HepG2 (cell line): ENCODE data around the gene FAM181A. TPM values are rescaled to one million over a fixed set of nuclear protein-coding genes. Genes with fewer than 3 reads are reported as not detected.

Experiments
- EED ChIP-seq: sonication (generic); formaldehyde crosslinking; IDR thresholded peaks from 2 replicates; pipeline ENCODE4 v1.5.0; 2020; ENCODE audit warnings: mild to moderate bottlenecking, missing genetic modification reagents
- GTF2F1 ChIP-seq: fragments of 150-350 bp; IDR thresholded peaks from 2 replicates; pipeline ENCODE4 v1.6.1; 2014; ENCODE audit warnings: low read length
- KDM3A ChIP-seq: IDR thresholded peaks from 2 replicates; pipeline ENCODE4 v1.6.1; 2018; ENCODE audit warnings: low read depth, missing compliant biosample characterization
- KLF13 ChIP-seq: sonication (generic); formaldehyde crosslinking; IDR thresholded peaks from 2 replicates; pipeline ENCODE4 v1.4.0; 2020; ENCODE audit warnings: mild to moderate bottlenecking, missing genetic modification reagents
- MAZ ChIP-seq, 2 experiments: sonication (generic) in 1 of 2; formaldehyde crosslinking in 1 of 2; IDR thresholded peaks; 2 replicates each; pipeline versions ENCODE4 v1.5.0 to v1.6.1; 2012 to 2020; ENCODE audit warnings: low read depth in 2 of 2, mild to moderate bottlenecking in 2 of 2, borderline replicate concordance in 1 of 2, improper control_type of control experiment in 1 of 2, low read length in 1 of 2, missing genetic modification reagents in 1 of 2, moderate library complexity in 1 of 2
- MTA1 ChIP-seq: sonication (generic); formaldehyde crosslinking; IDR thresholded peaks from 2 replicates; pipeline ENCODE4 v1.4.0; 2020; ENCODE audit warnings: missing genetic modification reagents, mild to moderate bottlenecking, borderline replicate concordance
- NFKBIZ ChIP-seq: IDR thresholded peaks from 2 replicates; pipeline ENCODE4 v1.6.1; 2018; ENCODE audit warnings: missing genetic modification reagents, missing compliant biosample characterization
- NFRKB ChIP-seq: fragments of 450-650 bp; IDR thresholded peaks from 2 replicates; pipeline ENCODE4 v1.6.1; 2017
- NONO ChIP-seq, 2 experiments: fragments of 450-650 bp in 1 of 2; sonication (generic) in 1 of 2; formaldehyde crosslinking in 1 of 2; IDR thresholded peaks in 1 of 2; conservative IDR thresholded peaks in 1 of 2; 2 replicates each; pipeline versions ENCODE4 v1.6.1 to v1.8.0; 2017 to 2022; ENCODE audit warnings: mild to moderate bottlenecking in 1 of 2, missing genetic modification reagents in 1 of 2, moderate library complexity in 1 of 2
- PHF21A ChIP-seq: sonication (generic); formaldehyde crosslinking; IDR thresholded peaks from 2 replicates; pipeline ENCODE4 v1.5.0; 2020; ENCODE audit warnings: mild to moderate bottlenecking, missing genetic modification reagents
- RNF2 ChIP-seq: fragments of 450-650 bp; conservative IDR thresholded peaks from 2 replicates; pipeline ENCODE4 v1.6.1; 2016; ENCODE audit warnings: low read depth
- TBL1XR1 ChIP-seq: fragments of 150-350 bp; IDR thresholded peaks from 2 replicates; pipeline ENCODE4 v1.6.1; 2014; ENCODE audit warnings: borderline replicate concordance, low read length; ENCODE audit not compliant: partially characterized antibody
- ZNF343 ChIP-seq: sonication (generic); formaldehyde crosslinking; IDR thresholded peaks from 2 replicates; pipeline ENCODE4 v1.4.0; 2020; ENCODE audit warnings: mild to moderate bottlenecking, missing genetic modification reagents
- ZNF576 ChIP-seq: sonication (generic); formaldehyde crosslinking; IDR thresholded peaks from 2 replicates; pipeline ENCODE4 v1.4.0; 2020; ENCODE audit warnings: mild to moderate bottlenecking, missing genetic modification reagents
- ZNF737 ChIP-seq: sonication (generic); formaldehyde crosslinking; IDR thresholded peaks from 2 replicates; pipeline ENCODE4 v1.5.0; 2020; ENCODE audit warnings: missing genetic modification reagents, mild to moderate bottlenecking, borderline replicate concordance
- ZNF780A ChIP-seq: sonication (generic); formaldehyde crosslinking; IDR thresholded peaks from 2 replicates; pipeline ENCODE4 v1.8.0; 2022; ENCODE audit warnings: mild to moderate bottlenecking, missing genetic modification reagents, moderate library complexity
- ZNF83 ChIP-seq: sonication (generic); formaldehyde crosslinking; IDR thresholded peaks from 2 replicates; pipeline ENCODE4 v1.4.0; 2020; ENCODE audit warnings: missing genetic modification reagents, mild to moderate bottlenecking, borderline replicate concordance
- ZSCAN22 ChIP-seq: sonication (generic); formaldehyde crosslinking; IDR thresholded peaks from 2 replicates; pipeline ENCODE4 v1.4.0; 2020; ENCODE audit warnings: mild to moderate bottlenecking, missing genetic modification reagents
- polyA plus RNA-seq, 8 experiments: library from polyadenylated mRNA; depleted of rRNA in 3 of 8; stranded (reverse) in 7 of 8; unstranded in 1 of 8; fragments of >200 nt; fragmentation: Illumina TruSeq in 4 of 8; extraction: Trizol in 4 of 8; gene quantifications; 2 replicates each; pipeline versions ENCODE4 v1.2.1 to v1.2.3, GENCODE V29; 2011 to 2016; ENCODE audit warnings: low read depth in 4 of 8, missing spikeins in 1 of 8, mixed read lengths in 1 of 8; ENCODE audit not compliant: insufficient read depth in 1 of 8
- total RNA-seq, 5 experiments: library from RNA; depleted of rRNA; stranded (reverse); fragments of >200 nt; fragmentation: Illumina TruSeq; extraction: Trizol; gene quantifications; 2 replicates each; pipeline ENCODE4 v1.2.3, GENCODE V29; 2016; ENCODE audit warnings: low read depth in 1 of 5
- TF ChIP-seq, protein P1 (sequence below): sonication (generic); formaldehyde crosslinking; IDR thresholded peaks from 2 replicates; pipeline ENCODE4 v1.8.0; 2022; ENCODE audit warnings: missing genetic modification reagents, low read depth, mild to moderate bottlenecking, borderline replicate concordance
- TF ChIP-seq, protein P2 (sequence below): sonication (generic); formaldehyde crosslinking; IDR thresholded peaks from 2 replicates; pipeline ENCODE4 v1.5.0; 2020; ENCODE audit warnings: mild to moderate bottlenecking, missing genetic modification reagents, borderline replicate concordance
- TF ChIP-seq, protein P3 (sequence below): sonication (generic); formaldehyde crosslinking; IDR thresholded peaks from 2 replicates; pipeline ENCODE4 v1.4.0; 2020; ENCODE audit warnings: missing genetic modification reagents

Gene FAM181A
- total and polyA plus RNA-seq, 2 of the 13 experiments (the other 11 are each of a cell fraction or from before 2014, with no cell fraction given): 1.1 to 1.5 TPM

DNA sequence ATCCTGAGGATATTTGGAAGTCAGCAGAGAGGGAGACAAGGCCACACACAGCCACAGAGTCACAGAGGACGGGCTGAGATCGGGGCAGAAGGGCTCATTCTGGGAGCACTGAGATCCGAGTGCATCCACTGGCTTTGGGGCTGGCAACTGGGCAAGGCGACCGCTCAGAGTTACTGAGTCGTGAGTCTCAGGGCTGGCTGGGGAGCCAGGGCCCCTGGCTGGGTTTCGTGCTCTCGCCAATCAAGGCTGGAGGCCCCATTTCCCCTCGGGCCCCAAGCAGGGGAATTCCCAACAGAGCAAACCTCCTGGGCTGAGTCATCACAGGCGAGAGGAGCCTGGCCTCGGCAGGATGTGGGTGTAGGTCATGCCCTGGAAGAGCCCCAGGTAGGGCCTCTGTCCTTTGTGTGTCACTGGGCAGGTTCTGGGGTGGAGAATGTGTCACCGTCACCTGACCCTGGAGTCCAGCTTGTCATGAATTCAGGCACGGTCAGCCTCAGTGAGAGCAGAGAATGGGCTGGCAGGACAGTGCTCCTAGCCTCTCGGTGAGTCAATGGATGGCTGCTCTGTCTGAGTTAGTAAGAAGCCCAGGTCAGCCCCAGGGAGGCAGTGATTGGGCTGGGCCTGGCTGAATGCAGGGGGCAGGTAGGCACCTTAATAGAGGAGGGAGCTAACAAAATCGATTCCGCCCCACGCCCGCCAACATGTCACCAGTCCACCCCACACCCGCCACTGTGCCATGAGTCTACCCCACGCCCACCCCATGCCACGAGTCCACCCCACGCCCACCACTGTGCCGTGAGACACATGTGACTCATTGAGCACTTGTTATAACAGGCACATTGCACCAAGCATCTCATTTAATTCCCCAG lies 32.3 kb downstream of the FAM181A start (continued):
- TF ChIP-seq ZNF576 (CRISPR knock-in tag) (no peak), ZNF780A (CRISPR knock-in tag) (peak; percentile 83), KLF13 (CRISPR knock-in tag) (no peak), NFKBIZ (CRISPR knock-in tag) (peak; percentile 100), ZNF737 (CRISPR knock-in tag) (no peak), KDM3A (peak; percentile 99), EED (CRISPR knock-in tag) (no peak), NFRKB (no peak), NONO (IDR thresholded peaks at IDR 0.05) (no peak), NONO (CRISPR knock-in tag; conservative IDR thresholded peaks at IDR 0.05) (peak; percentile 75; the same call in 1 of the 2 replicates), GTF2F1 (no peak), TBL1XR1 (peak; percentile 76), MTA1 (peak; percentile 91; the same call in 1 of the 2 replicates), ZNF343 (CRISPR knock-in tag) (0 out of 2 replicates have a peak, but pooled peaks have one; percentile 78), MAZ (IDR thresholded peaks at IDR 0.05; ENCODE audit: borderline replicate concordance, low read depth, low read length) (0 out of 2 replicates have a peak, but pooled peaks have one; percentile 56), MAZ (CRISPR knock-in tag; IDR thresholded peaks at IDR 0.05; ENCODE audit: low read depth) (peak; percentile 66), RNF2 (peak; percentile 81; the same call in 1 of the 2 replicates), PHF21A (peak; percentile 99), ZSCAN22 (CRISPR knock-in tag) (no peak), ZNF83 (CRISPR knock-in tag) (no peak)
- TF ChIP-seq, protein P1, sequence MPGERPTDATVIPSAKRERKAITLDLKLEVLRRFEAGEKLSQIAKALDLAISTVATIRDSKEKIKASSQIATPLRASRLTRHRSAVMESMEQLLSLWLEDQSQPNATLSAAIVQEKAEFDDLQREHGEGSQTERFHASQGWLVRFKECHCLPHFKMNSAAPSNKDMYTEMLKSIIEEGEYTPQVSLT: no peak
- TF ChIP-seq, protein P2, sequence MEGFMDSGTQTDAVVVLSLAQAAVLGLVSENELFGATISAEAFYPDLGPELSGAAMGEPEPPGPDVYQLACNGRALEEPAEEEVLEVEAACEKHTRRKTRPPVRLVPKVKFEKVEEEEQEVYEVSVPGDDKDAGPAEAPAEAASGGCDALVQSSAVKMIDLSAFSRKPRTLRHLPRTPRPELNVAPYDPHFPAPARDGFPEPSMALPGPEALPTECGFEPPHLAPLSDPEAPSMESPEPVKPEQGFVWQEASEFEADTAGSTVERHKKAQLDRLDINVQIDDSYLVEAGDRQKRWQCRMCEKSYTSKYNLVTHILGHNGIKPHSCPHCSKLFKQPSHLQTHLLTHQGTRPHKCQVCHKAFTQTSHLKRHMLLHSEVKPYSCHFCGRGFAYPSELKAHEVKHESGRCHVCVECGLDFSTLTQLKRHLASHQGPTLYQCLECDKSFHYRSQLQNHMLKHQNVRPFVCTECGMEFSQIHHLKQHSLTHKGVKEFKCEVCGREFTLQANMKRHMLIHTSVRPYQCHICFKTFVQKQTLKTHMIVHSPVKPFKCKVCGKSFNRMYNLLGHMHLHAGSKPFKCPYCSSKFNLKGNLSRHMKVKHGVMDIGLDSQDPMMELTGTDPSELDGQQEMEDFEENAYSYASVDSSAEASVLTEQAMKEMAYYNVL: peak; percentile 75; the same call in 1 of the 2 replicates
- TF ChIP-seq, protein P3, sequence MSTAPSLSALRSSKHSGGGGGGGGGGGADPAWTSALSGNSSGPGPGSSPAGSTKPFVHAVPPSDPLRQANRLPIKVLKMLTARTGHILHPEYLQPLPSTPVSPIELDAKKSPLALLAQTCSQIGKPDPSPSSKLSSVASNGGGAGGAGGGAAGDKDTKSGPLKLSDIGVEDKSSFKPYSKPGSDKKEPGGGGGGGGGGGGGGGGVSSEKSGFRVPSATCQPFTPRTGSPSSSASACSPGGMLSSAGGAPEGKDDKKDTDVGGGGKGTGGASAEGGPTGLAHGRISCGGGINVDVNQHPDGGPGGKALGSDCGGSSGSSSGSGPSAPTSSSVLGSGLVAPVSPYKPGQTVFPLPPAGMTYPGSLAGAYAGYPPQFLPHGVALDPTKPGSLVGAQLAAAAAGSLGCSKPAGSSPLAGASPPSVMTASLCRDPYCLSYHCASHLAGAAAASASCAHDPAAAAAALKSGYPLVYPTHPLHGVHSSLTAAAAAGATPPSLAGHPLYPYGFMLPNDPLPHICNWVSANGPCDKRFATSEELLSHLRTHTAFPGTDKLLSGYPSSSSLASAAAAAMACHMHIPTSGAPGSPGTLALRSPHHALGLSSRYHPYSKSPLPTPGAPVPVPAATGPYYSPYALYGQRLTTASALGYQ: peak; percentile 96
